Measurements from ENCODE around the gene RBM20. TPM values are rescaled to one million over a fixed set of nuclear protein-coding genes. Genes with fewer than 3 reads are reported as not detected.

Gene RBM20
- polyA plus RNA-seq, 2 of the 4 experiments (the other 2 are of a cell fraction): 1.5 to 1.8 TPM

GRCh38 chr10:110808123-110808522 is 164.0 kb downstream of the RBM20 start:
- no peak for FAIRE-seq
- 51% methylated on average over 3 of the region's 3 CpGs for WGBS (ENCODE audit: missing lambda C conversion rate)
- ChIA-PET POLR2A (no interaction called here), CTCF (interaction anchor here (0.7 to 1.7 kb wide), 5 partner anchors 12 to 198 kb away, joined by 3 read pairs; no protein-coding TSS in a partner anchor)
- no peak overlapping the region for H3K27ac ChIP-seq
- no peak for ATAC-seq
- peaks cover under 1% of the 10 kb centered on the region; the same call in 1 of the 3 replicates for H3K4me1 ChIP-seq
- no peak overlapping the region for H3K4me3 ChIP-seq
- no peak for TF ChIP-seq SMC3 (IDR thresholded peaks at IDR 0.05)
- no peak for TF ChIP-seq HOXB5 (CRISPR knock-in tag; IDR thresholded peaks at IDR 0.05)
- TF ChIP-seq ZSCAN20 (CRISPR knock-in tag; IDR thresholded peaks at IDR 0.05): no peak
- TF ChIP-seq ESRRA (IDR thresholded peaks at IDR 0.05; ENCODE audit: borderline replicate concordance, low read length): no peak
- no peak for TF ChIP-seq RARB (CRISPR knock-in tag; IDR thresholded peaks at IDR 0.05)
- TF ChIP-seq HOXA7 (CRISPR knock-in tag; IDR thresholded peaks at IDR 0.05): no peak
- no peak for TF ChIP-seq KDM1A (IDR thresholded peaks at IDR 0.05; ENCODE audit: low read depth)
- no peak for TF ChIP-seq E2F6 (IDR thresholded peaks at IDR 0.05; ENCODE audit: borderline replicate concordance, low read depth)
- TF ChIP-seq KDM5A (IDR thresholded peaks at IDR 0.05): no peak
- TF ChIP-seq CTCF (IDR thresholded peaks at IDR 0.05): no peak
- no peak for TF ChIP-seq EHF (CRISPR knock-in tag; IDR thresholded peaks at IDR 0.05)
- no peak for TF ChIP-seq BHLHE40 (IDR thresholded peaks at IDR 0.05; ENCODE audit: low read depth, low read length)
- no peak for TF ChIP-seq TFCP2L1 (CRISPR knock-in tag; IDR thresholded peaks at IDR 0.05)
- H3K9me3 ChIP-seq: no peaks in the 10 kb centered on the region
- H3K4me2 ChIP-seq: no peak overlapping the region
- no peak for DNase-seq (ENCODE audit: low read depth in 1 of 2, low spot score in 1 of 2)

- POLR2A ChIA-PET: interaction anchor here (1.1 kb wide), 1 partner anchor 63 kb away, joined by 3 read pairs; the partner anchor contains the start of gene PDCD4
- Histone ChIP-seq H3K27ac (no peak overlapping the region), H3K4me2 (no peak overlapping the region), H3K4me1 (no peaks in the 10 kb centered on the region), H3K4me3 (no peak overlapping the region), H3K9me3 (no peaks in the 10 kb centered on the region)
- ATAC-seq (no peak), DNase-seq (ENCODE audit: low read depth in 1 of 2, low spot score in 1 of 2) (no peak), FAIRE-seq (no peak)
- TF ChIP-seq ZFP36 (IDR thresholded peaks at IDR 0.05; ENCODE audit: borderline replicate concordance, partially characterized antibody): no peak
- TF ChIP-seq REST (IDR thresholded peaks at IDR 0.05): no peak
- no peak for TF ChIP-seq SREBF2 (IDR thresholded peaks at IDR 0.05)
- no peak for TF ChIP-seq TP53 (CRISPR knock-in tag; IDR thresholded peaks at IDR 0.05)
- no peak for TF ChIP-seq ELK1 (IDR thresholded peaks at IDR 0.05; ENCODE audit: low read depth, low read length)
- no peak for TF ChIP-seq CHD2 (IDR thresholded peaks at IDR 0.05; ENCODE audit: low read length, partially characterized antibody)
- no peak for TF ChIP-seq CHD4 (IDR thresholded peaks at IDR 0.05; ENCODE audit: borderline replicate concordance)
- TF ChIP-seq FOXS1 (CRISPR knock-in tag; IDR thresholded peaks at IDR 0.05): no peak
- CTCF ChIA-PET: interaction anchor here (0.7 to 1.7 kb wide), 3 partner anchors 11 to 198 kb away, joined by 3 read pairs; no protein-coding TSS in a partner anchor
- 70% methylated on average over 4 of the region's 5 CpGs for WGBS (ENCODE audit: missing lambda C conversion rate)
Observed at GRCh38 chr10:110808615-110809014, 164.5 kb downstream of the RBM20 start.

All from A549 (cell line).